Right forelimb (tissue), 1 donor: ENCODE data around the gene PTAFR.

Experiments used
- DNase-seq: peaks from one replicate; pipeline ENCODE4 v3.0.0-alpha.2; 2018

PTAFR gene

DNA sequence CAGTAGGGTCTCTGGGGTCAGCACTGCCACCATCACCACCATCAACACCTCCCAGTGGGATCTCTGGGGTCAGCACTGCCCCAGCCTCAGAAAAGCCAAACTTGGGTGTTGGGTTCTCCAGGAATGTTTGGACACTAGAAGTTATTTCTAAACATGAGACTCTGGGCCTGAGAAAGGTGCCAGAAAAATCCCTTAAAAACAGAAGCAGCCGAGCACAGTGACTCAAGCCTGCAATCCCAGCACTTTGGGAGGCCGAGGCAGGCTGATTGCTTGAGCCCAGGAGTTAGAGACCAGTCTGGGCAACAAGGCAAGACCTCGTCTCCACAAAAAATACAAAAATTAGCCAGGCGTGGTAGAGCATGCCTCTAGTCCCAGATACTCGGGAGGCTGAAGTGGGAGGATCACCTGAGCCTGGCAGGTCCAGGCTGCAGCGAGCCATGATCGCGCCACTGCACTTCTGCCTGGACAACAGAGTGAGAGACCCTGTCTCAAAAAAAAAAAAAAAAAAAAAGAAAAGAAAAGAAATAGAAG is 470 bp downstream of the PTAFR start:
- no peak for DNase-seq

- DNase-seq = no peak
Measured at GRCh38 chr1:28173980-28174297, 2.6 kb downstream of the PTAFR start.

DNA sequence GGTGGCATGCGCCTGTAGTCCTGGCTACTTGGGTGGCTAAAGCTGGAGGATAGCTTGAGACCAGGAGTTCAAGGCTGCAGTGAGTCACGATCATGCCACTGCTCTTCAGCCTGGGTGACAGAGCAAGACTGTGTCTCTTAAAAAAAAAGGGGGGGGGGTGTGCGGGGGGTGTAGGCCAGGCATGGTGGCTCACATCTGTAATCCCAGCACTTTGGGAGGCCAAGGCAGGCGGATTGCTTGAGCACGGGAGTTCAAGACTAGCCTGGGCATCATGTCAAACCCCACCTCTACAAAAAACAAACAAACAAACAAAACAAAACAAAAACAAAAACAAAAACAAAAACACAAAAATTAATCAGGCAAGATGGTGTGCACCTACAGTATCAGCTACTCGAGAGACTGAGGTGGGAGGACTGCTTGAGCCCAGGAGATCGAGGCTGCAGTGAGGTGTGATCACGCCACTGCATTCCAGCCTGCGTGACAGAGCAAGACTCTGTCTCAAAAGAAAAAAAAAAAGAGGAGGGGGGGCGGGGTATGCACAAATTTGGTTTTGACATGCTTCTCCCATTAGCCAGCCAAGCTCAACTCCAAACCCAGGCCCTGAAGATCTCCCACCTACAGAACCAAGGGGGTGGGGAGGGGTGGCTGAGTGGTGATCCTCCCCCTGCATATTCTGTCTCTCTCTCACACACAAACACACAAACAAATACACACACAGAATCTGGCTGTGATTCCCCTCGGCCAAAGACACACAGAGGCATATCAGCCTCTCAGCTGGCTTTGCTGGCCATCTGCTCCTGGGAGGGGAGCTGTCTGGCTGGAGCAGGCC is 3.1 kb downstream of the PTAFR start:
- no peak for DNase-seq

GRCh38 chr1:28172713-28173150 is 3.8 kb downstream of the PTAFR start:
- DNase-seq = no peak

DNA sequence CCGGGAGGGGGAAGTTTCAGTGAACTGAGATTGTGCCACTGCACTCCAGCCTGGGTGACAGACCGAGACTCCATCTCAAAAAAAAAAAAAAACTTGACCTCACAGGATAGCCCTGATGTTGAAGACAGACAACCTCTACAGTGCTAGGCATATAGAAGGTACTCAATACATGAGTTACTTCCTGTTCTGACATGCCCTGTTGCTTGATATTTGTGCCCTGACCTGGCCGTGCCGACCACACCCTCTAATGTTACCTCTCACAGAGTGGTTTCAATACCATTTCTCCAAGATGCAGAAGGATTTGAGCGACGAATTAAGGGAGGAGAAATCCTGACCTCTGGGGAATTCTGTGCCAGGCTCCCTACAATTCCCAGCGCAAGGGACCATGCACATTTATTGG is 5.2 kb downstream of the PTAFR start:
- no peak for DNase-seq

GRCh38 chr1:28170001-28170596 is 6.4 kb downstream of the PTAFR start:
- DNase-seq = no peak

DNA sequence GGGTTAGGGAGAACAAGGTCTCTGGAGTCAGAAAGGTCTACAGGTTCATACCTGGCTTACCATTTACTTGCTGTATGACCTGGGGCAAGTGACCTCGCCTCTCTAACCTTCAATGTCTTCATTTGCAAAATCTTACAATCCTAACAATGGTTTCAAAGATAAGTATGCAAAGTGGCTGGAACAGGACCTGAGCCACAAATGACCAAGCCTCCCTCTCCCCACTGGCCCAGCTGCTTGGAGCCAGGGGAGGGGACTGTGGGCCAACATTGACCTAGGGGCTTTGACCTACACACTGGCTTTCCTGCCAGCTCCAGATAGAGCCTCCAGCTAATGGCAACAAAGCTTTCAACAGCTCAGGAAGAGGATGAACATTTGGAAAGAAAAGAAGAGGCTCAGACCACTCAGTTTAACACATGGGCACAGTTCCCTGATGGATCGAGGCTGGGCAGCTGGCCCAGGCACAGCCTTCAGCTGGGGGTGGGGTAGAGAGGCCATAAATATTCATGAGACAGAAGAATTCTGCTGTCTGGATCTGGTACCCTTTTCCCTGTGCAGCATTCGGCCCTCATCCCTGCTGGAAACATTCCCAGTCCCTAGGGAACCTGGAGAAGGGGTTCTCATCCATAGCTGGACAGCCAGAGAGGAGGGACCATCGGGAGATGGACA is 12.9 kb downstream of the PTAFR start:
- DNase-seq = no peak

DNA sequence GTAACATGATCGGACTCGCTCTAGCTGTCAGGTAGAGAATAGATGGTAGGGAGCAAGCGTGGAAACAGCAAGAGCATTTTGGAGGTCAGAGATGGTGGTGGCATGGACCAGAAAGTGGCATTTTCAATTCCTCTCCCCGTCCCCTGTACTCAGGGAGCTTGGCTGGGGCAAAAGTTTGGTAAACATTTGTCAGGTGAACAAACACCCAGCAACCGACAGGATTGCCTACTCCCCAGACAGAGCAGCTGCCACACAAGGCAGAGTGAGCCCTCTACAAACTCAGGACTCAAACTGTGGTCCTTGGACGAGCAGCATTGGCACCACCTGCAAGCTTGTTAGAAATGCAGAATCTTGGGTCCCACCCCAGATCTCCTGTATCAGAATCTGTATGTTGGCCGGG is 14.3 kb downstream of the PTAFR start:
- DNase-seq = no peak

DNA sequence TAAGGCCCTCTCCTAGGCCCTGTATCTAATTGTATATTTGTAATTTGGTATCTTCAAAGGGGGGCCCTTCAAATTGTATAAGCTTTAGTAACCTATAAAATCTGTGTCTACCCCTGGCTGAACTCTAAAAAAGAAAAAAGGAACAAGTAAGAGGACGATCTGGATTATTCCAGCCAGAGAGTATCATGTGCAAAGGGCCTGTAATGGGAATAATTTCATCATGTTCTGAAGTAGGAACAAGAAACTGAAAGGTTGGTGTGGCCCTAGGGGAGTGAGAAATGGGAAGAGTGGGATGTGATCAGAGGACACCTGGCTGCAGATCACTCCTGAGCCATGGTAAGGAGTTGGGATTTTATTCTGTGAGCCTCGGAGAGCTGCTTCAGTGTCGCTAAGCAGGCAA is 14.7 kb downstream of the PTAFR start:
- DNase-seq = no peak

GRCh38 chr1:28160782-28161266 is 15.7 kb downstream of the PTAFR start:
- no peak for DNase-seq

DNA sequence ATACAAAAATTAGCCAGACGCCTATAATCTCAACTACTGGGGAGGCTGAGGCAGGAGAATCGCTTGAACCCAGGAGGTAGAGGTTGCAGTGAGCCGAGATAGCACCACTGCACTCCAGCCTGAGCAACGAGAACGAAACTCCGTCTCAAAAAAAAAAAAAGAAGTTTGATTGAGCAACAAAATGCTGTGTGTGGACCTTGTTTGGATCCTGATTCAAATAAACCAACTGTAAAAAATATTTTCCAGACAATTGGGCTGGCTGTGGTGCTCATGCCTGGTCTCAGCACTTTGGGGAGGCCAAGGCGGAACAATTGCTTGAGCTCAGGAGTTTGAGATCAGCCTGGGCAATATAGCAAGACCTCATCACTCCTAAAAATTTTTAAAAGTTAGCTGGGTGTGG is 16.8 kb downstream of the PTAFR start:
- no peak for DNase-seq

DNA sequence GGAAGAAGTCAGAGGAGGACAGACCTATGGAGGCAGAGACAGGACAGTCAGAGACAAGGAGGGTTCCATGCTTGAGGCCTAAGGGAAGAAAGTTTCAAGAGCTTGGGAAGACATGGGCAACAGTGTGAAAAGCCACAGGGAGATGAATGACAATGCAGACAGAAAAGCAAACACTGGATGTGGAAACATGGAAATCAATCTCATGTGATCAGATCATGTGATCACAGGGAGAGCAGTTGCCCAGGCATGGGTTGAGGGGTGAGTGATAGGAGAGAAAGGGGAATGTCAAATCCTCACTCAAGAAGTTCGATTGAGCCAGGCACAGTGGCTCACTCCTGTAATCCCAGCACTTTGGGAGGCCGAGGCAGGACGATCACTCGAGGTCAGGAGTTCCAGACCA is 17.2 kb downstream of the PTAFR start:
- DNase-seq = no peak

- no peak for DNase-seq
Measured at GRCh38 chr1:28157894-28158293, 18.6 kb downstream of the PTAFR start.

DNA sequence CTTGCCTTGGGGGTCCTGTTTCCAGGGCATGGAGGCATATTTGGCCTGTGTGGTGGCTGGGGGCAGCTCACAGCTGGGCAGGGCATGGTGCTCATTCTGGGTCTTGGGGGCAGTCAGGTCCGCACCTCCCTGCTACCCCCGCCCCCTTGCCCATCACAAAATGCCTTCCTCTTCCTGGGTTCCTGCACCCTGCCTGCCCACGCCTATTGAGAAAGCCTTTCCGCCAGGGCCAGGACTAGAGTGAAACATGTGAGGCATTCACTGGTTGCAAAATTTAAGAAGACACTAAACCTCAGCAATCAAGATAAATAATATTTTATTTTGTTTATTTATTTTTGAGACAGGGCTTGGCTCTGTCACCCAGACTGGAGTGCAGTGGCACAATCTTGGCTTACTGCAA is 19.7 kb downstream of the PTAFR start:
- no peak for DNase-seq

DNA sequence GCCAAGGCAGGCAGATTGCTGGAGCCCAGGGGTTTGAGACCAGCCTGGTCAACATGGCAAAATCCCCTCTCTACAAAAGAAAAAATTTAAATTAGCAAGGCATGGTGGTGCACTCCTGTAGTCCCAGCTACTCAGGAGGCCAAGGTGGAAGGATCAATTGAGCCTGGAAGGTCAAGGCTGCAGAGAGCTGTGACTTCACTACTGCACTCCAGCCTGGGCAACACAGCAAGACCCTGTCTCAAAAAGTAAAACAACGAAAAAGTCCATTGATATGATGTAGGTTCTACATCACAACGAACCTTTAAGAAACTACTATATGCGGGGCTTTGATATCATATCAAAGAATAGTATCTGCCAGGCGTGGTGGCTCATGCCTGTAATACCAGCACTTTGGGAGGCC is 20.9 kb downstream of the PTAFR start:
- DNase-seq = no peak

- DNase-seq = no peak
Measured at GRCh38 chr1:28154078-28154594, 22.4 kb downstream of the PTAFR start.

DNA sequence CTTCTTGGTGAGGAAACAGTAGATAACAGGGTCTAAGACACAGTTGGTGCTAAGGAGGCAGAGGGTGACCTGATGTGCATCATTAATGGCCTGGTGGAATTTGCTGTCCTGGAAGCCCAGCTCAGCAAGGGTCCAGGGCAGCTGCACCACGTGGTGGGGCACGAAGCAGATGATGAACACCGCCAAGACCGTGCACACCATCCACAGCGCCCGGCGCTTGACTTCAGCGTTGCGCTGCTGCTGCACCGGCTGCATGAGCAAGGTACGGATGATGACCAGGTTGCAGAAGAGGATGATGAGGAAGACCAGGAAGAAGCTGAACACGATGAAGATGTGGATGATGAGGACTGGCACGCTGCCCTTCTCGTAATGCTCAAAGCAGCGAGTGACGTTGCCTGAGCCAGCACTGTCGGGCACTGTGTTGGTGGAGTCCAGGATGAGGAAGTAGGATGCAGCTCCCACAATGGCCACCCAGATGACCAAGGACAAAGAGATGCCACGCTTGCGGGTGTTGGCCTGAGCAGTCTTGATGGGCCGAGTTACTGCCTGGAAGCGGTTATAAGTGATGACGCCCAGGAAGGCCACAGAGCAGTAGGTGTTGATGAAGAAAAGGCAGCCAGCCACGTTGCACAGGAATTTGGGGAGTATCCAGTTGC is 26.2 kb downstream of the PTAFR start:
- DNase-seq = no peak

DNA sequence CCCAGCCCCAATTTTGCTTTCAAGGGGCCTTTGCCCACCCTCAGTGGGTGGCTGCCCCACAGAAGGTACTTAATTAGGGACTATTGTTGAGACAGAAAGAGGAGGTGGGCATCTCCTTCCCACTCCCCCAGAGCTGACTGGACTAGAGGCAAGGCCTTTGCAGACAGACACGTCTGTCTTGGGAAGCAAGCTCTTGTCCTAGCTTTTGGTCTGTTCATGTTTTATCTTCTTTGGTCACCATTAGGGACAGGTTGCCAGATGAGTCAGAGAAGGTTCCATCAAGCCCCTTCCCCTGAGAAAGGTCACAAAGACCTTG is 27.7 kb downstream of the PTAFR start:
- DNase-seq = no peak

DNA sequence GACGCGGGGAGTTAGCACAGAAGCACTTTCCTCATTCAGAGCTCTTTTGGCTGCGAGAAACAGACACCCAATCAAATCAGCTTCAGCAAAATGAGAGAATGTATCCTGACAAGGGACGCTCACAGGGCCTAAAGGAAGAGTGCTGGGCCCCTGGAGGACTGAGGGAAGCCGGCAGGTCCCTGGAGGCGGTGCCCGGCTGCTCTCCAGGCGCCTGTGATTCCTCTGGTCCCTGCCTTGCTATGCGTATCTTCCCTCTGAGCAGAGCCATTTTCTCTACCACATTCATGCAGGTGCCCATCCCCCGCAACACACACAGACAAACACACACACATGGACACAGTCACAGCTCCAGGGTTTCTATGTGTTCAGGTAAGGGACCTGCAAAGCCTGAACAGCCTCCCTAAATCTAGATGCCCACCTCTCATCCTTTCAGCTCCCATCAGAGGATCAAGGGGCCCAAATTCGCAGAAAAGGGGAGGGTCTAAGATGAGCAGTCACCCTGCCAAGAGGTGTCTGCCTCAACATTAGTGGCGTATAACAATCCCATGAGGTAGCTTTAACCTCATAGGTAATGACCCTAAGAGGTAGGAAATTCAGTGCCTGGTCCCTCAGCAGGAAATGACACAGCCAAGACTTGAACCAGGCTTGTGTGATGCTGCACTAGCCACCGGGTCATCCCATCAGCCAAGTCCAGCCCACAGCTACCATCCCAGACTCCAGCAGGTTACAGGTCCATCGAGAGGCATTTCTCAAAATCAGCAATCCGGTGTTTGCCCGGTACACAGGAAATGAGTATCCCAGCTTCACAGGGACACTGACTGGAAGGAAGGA is 29.0 kb downstream of the PTAFR start:
- DNase-seq = no peak

- no peak for DNase-seq
Measured at GRCh38 chr1:28145728-28146127, 30.8 kb downstream of the PTAFR start.

- DNase-seq = no peak
Measured at GRCh38 chr1:28144203-28145135, 32.0 kb downstream of the PTAFR start.
